Inflammatory macrophage (primary cell): ENCODE data around the gene LRRK1.
A peak's percentile ranks its signal among the peaks of the same experiment; 100 is the strongest.

ENCODE experiments used
- DNase-seq, 2 donors: peaks; one replicate each; pipeline ENCODE4 v3.0.0-alpha.2; 2020 to 2022
- total RNA-seq, 18 experiments: gene quantifications; one replicate each; lab custom pipeline; 2026; ENCODE audit warnings: mixed read lengths in 6 of 18, inconsistent platforms in 2 of 18; lab: John Stamatoyannopoulos, UW

LRRK1 gene, protein sequence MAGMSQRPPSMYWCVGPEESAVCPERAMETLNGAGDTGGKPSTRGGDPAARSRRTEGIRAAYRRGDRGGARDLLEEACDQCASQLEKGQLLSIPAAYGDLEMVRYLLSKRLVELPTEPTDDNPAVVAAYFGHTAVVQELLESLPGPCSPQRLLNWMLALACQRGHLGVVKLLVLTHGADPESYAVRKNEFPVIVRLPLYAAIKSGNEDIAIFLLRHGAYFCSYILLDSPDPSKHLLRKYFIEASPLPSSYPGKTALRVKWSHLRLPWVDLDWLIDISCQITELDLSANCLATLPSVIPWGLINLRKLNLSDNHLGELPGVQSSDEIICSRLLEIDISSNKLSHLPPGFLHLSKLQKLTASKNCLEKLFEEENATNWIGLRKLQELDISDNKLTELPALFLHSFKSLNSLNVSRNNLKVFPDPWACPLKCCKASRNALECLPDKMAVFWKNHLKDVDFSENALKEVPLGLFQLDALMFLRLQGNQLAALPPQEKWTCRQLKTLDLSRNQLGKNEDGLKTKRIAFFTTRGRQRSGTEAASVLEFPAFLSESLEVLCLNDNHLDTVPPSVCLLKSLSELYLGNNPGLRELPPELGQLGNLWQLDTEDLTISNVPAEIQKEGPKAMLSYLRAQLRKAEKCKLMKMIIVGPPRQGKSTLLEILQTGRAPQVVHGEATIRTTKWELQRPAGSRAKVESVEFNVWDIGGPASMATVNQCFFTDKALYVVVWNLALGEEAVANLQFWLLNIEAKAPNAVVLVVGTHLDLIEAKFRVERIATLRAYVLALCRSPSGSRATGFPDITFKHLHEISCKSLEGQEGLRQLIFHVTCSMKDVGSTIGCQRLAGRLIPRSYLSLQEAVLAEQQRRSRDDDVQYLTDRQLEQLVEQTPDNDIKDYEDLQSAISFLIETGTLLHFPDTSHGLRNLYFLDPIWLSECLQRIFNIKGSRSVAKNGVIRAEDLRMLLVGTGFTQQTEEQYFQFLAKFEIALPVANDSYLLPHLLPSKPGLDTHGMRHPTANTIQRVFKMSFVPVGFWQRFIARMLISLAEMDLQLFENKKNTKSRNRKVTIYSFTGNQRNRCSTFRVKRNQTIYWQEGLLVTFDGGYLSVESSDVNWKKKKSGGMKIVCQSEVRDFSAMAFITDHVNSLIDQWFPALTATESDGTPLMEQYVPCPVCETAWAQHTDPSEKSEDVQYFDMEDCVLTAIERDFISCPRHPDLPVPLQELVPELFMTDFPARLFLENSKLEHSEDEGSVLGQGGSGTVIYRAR (N-terminal part only)
- total RNA-seq, result 32.0 to 71.4 (median 44.4) reads per million in 18 experiments

GRCh38 chr15:100918690-100919480 is at the start of gene LRRK1:
LRRK1 (plus strand) TSS chr15:100919357; CDS start chr15:100924633, 5,276 bp downstream.
- peak; percentile 47 to 74 for DNase-seq

DNA sequence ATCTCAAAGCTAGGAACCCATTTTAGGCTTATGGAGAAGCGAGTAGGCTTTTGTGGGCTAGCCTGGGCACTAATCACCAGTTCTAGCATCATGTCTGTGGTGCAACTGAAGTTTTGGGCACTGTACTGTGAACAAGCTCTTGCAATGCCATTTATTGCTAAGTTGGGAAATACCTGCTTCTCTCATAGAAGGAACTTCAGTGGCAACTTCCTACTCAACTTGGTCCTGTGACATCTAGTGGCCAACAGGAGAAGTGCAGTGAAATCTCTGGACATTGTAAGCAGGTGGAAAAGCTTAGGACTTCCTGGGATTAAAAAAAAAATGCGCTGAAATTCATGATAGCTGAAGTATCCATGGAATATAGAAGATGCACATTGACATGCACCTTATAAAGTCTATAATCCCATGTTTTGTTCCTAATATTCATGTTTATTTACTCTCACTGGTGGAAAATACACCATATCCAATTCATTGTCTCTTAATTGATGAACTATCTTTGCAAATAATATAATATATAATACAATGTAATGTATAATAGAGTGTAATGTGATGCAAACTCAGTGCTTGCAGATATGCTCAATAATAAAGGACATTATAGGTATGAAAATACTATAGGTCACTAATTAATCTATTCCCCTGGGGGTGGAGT is 46.0 kb upstream of the LRRK1 start:
- DNase-seq, result peak; percentile 90 to 94

GRCh38 chr15:100875495-100875894 is 43.7 kb upstream of the LRRK1 start:
- no peak for DNase-seq

GRCh38 chr15:100875976-100876375 is 43.2 kb upstream of the LRRK1 start:
- no peak for DNase-seq

DNA sequence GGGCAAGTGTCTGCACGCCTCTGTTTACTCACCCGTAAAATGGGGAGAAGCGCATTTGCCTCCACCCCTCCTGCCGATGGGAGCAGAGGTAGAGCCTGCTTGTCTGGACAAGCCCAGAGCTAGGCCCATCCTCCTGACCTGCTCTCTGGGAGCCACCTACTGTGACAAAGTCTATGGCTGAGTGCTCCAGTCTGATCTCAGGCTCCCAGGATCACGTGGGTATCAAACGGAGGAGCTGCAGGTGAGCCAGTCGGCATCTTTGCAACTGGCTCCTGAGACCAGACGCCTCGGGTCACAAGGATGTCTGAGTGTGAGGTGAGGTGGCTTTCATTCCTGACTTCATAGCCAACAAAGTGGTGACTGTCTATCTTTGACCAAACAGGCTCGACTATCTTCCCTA is 41.6 kb upstream of the LRRK1 start:
- no peak for DNase-seq

- no peak for DNase-seq
Observed at GRCh38 chr15:100878130-100878529, 41.0 kb upstream of the LRRK1 start.

DNA sequence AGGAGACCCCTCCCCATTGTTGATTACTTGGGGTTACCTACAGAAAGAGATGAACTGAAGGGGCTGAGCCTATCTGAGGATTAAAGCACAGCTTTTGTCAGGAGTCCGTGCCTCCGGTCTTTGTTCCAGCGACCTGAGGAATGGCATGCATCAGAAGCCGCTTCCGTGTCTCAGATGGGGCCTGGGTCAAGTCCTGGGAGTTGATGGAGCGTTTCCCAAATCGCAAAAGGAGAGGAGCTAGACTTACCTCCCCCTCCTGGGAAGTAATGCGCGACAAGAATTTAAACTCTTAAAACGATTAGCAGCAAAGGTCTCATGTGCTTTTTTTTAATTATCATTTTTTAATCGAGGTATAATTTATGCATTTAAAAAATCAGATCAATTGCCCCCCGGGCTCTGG is 40.5 kb upstream of the LRRK1 start:
- DNase-seq, result no peak

GRCh38 chr15:100879061-100879463 is 40.1 kb upstream of the LRRK1 start:
- DNase-seq, result no peak

DNA sequence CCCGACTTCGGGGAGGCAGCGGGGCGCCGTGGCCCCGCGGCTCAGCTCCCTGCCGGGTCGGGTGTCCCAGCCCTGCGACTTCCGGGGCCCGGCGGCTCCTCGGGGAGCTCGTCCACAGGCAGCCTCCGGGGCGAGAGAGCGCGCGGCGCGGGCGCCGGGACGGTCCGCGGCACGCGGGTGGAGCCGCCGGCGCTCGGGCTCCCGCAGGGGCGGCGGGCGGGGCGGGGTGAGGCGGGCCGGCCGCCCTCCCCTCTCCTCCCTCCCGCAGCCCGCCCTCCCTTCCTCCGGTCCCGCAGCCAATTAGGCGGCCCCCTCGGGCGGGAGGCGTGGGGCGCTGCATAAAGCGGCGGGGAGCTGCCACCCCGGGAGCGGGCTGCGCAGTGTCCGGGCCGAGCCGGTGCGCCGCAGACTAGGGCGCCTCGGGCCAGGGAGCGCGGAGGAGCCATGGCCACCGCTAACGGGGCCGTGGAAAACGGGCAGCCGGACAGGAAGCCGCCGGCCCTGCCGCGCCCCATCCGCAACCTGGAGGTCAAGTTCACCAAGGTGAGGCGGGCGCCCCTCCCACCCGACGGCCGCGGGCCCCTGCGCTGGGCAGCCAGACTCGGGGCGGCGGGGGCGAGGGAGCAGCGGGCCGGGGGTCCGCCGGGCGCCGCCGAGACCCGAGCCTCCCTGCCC is 39.6 kb upstream of the LRRK1 start, which contains the start of gene ALDH1A3:
Gene ALDH1A3 (plus strand): TSS at position 368 of the 675 bp plus-strand sequence. CDS start 77 bp downstream, at position 445.
- no peak for DNase-seq

- DNase-seq, result no peak
Observed at GRCh38 chr15:100880139-100880896, 38.8 kb upstream of the LRRK1 start.

DNA sequence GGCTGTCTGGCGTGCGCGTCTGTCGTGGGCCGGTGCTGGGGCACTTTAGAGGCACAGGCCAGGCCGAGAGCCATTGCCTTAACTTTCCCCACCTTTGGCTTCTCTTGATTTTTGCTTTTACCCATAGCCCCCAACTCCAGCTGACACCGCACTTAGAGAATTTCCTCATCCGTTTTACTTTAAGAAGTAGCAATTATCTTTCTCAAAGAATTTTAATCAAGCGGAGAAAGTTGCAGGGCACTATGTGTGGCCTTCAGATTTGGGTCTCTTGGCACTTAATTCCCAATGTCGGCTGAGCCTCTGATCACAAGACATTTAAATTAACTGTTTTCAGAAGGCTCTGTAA is 38.3 kb upstream of the LRRK1 start:
- no peak for DNase-seq

DNA sequence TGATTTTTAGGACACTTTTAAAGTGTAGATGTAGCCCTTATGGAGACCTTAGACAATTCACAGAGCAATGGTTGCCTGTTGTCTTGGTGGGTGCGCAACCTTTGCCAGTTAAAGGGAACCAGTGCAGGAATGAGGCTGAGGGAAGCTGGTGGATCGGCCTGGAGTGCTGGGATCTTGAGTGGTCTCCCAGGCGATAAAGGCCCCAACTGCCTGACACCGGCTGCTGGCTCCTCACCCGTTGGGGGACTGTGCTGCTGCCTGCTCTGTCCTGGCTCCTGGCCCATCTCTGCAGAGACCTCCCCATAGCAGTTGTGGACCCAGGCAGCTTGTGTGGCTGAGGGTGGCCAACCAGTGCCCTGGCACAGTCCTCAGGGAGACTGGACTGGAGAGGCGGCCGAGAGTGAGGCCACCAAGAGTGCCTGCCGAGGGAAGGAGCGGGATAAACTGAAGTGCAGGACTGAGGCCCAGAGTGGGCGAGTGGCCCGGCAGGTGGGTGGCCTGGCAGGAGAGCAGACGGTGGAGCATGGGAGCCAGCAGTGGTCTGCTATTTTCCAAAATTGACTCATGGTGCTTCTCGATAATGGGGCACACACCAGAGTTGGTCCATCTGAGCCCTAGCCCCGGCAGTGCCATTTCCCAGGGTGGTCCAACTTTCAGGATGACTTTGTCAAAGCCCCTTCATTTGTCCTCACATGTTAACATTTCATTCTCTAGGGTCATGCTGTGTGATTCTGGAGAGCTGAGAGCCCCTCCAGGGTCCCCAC is 37.4 kb upstream of the LRRK1 start:
- DNase-seq, result no peak

DNA sequence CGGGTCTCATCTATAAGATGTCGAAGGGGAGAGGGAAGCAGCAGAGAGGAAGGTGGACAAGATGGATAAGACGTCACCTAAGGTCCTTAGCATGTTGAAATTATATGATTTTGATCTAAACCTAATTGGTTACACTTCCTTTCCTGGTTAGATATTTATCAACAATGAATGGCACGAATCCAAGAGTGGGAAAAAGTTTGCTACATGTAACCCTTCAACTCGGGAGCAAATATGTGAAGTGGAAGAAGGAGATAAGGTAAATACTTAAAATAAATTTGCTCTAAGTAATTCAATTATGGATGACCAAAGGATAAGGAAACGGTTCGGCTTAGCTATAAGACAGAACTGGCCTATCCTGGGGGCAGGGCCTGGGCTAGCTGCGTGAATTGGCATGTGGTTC is 34.0 kb upstream of the LRRK1 start:
- DNase-seq, result no peak

DNA sequence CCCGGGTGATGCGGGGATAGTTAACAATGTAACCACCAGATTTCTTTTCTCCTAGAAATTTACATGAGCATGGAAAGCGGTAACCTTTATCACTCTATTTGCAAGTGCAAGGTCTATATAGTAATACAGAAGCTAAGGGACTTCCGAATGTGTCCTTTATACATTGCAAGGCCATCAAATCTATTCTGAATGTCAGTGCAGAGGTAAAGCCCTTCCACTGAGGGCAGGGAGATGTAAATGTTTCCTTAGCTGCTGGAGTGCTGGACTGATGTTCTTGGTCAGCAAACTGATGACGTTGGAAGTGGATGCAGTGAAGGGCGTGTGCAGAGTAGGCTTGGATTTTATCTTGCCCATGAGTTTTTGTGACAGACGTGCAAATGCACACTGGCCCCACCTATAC is 33.3 kb upstream of the LRRK1 start:
- no peak for DNase-seq

DNA sequence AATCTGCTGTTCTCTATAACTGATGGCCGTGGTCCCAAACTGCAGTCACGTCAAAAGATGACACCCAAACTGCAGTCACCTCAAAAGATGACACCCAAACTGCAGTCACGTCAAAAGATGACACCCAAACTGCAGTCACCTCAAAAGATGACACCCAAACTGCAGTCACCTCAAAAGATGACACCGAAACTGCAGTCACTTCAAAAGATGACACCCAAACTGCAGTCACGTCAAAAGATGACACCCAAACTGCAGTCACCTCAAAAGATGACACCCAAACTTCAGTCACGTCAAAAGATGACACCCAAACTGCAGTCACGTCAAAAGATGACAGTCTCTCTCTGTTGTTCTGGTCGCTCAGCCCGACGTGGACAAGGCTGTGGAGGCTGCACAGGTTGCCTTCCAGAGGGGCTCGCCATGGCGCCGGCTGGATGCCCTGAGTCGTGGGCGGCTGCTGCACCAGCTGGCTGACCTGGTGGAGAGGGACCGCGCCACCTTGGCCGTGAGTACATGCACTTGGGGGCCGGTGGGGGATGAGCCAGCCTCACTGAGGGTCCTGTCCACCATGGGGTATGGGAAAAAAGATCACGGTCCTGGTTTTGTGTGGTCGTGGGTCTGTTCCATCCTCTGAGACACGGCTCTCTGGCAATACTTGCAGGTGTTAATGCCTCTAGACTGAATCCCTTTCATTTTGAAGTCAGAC is 31.8 kb upstream of the LRRK1 start:
- DNase-seq, result no peak

GRCh38 chr15:100889385-100890050 is 29.6 kb upstream of the LRRK1 start:
- DNase-seq, result no peak

DNA sequence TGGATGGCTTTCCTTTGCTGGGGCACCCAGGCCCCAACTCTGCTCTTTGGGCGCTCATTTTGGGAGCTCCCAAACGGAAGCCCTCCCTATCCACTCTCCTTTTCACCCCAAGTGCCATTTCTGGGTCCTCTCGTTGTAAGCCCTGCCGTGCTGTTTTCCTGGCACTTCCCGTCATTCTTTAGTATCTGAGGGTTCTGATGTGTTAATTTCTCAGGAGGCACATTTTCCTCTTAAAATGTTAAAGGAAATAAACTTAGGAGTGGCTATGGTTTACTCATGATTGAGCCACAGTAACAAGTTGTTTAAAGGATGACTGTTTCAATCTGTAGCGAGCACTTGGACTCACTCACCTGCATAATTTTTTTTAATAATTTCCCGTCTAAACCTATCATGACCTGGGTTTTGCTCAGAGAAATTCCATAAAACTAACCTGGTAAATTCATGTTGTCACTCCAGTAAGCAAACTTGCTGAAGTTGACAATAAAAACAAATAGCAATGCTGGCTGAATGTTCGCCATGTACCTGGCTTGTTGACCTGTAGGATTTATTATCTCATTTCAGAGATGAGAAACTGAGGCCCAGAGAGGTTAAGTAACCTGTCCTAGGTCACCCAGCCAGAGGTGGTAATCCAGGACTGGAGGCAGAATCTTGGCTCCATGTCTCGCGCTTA is 29.0 kb upstream of the LRRK1 start:
- DNase-seq, result no peak
